HepG2 (cell line): ENCODE measurements around the gene FGD2.

ENCODE experiments used
- CEBPB ChIP-seq: IDR thresholded peaks from 2 replicates; pipeline ENCODE4 v1.6.1; 2011; ENCODE audit warnings: low read depth, low read length, improper control_type of control experiment, borderline replicate concordance
- CHD4 ChIP-seq: fragments of 200-600 bp; sonication (generic); IDR thresholded peaks from 2 replicates; pipeline ENCODE4 v1.7.0; 2017; ENCODE audit warnings: mild to moderate bottlenecking, low read length, borderline replicate concordance
- GMEB1 ChIP-seq: sonication (generic); formaldehyde crosslinking; IDR thresholded peaks from 2 replicates; pipeline ENCODE4 v1.5.1; 2020; ENCODE audit warnings: missing genetic modification reagents, mild to moderate bottlenecking, borderline replicate concordance
- KLF9 ChIP-seq: IDR thresholded peaks from 2 replicates; pipeline ENCODE4 v1.6.1; 2016; ENCODE audit warnings: low read depth
- POLR2AphosphoS5 ChIP-seq: IDR thresholded peaks from 2 replicates; pipeline ENCODE4 v1.6.1; 2012; ENCODE audit warnings: low read depth, low read length
- RAD21 ChIP-seq: fragments of 450-650 bp; formaldehyde crosslinking; IDR thresholded peaks from 2 replicates; pipeline ENCODE4 v1.5.0; 2020; ENCODE audit warnings: mild to moderate bottlenecking
- RBFOX2 ChIP-seq: fragments of 200-400 bp; formaldehyde crosslinking; IDR thresholded peaks from 2 replicates; pipeline ENCODE4 v1.6.1; 2017; ENCODE audit warnings: low read depth, mild to moderate bottlenecking, low read length
- TBX2 ChIP-seq: sonication (generic); formaldehyde crosslinking; IDR thresholded peaks from 2 replicates; pipeline ENCODE4 v1.5.0; 2020; ENCODE audit warnings: missing genetic modification reagents, mild to moderate bottlenecking, borderline replicate concordance
- ZBTB7A ChIP-seq: sonication (generic); formaldehyde crosslinking; IDR thresholded peaks from 2 replicates; pipeline ENCODE4 v1.8.0; 2022; ENCODE audit warnings: mild to moderate bottlenecking, missing genetic modification reagents
- ZFP36L2 ChIP-seq: sonication (generic); formaldehyde crosslinking; IDR thresholded peaks from 2 replicates; pipeline ENCODE4 v1.4.0; 2020; ENCODE audit warnings: missing genetic modification reagents
- ZNF124 ChIP-seq: sonication (generic); formaldehyde crosslinking; IDR thresholded peaks from 2 replicates; pipeline ENCODE4 v1.4.0; 2020; ENCODE audit warnings: missing genetic modification reagents
- ZNF382 ChIP-seq: sonication (generic); formaldehyde crosslinking; IDR thresholded peaks from 2 replicates; pipeline ENCODE4 v1.5.0; 2020; ENCODE audit warnings: missing genetic modification reagents, mild to moderate bottlenecking, borderline replicate concordance
- TF ChIP-seq, protein P1 (sequence below): sonication (generic); formaldehyde crosslinking; IDR thresholded peaks from 2 replicates; pipeline ENCODE4 v1.5.0; 2020; ENCODE audit warnings: mild to moderate bottlenecking, missing genetic modification reagents, moderate library complexity
- TF ChIP-seq, protein P2 (sequence below): sonication (generic); formaldehyde crosslinking; IDR thresholded peaks from 2 replicates; pipeline ENCODE4 v1.5.1; 2020; ENCODE audit warnings: mild to moderate bottlenecking, missing genetic modification reagents

- TF ChIP-seq, protein P1, sequence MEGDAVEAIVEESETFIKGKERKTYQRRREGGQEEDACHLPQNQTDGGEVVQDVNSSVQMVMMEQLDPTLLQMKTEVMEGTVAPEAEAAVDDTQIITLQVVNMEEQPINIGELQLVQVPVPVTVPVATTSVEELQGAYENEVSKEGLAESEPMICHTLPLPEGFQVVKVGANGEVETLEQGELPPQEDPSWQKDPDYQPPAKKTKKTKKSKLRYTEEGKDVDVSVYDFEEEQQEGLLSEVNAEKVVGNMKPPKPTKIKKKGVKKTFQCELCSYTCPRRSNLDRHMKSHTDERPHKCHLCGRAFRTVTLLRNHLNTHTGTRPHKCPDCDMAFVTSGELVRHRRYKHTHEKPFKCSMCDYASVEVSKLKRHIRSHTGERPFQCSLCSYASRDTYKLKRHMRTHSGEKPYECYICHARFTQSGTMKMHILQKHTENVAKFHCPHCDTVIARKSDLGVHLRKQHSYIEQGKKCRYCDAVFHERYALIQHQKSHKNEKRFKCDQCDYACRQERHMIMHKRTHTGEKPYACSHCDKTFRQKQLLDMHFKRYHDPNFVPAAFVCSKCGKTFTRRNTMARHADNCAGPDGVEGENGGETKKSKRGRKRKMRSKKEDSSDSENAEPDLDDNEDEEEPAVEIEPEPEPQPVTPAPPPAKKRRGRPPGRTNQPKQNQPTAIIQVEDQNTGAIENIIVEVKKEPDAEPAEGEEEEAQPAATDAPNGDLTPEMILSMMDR (CRISPR knock-in tag) = no peak
- TF ChIP-seq CHD4 (no peak), ZNF124 (CRISPR knock-in tag) (no peak), RAD21 (no peak), TBX2 (CRISPR knock-in tag) (no peak), RBFOX2 (no peak), POLR2AphosphoS5 (no peak), ZNF382 (CRISPR knock-in tag) (no peak), ZBTB7A (CRISPR knock-in tag) (no peak), GMEB1 (CRISPR knock-in tag) (no peak), KLF9 (CRISPR knock-in tag) (no peak), CEBPB (no peak), ZFP36L2 (CRISPR knock-in tag) (no peak)
- TF ChIP-seq, protein P2, sequence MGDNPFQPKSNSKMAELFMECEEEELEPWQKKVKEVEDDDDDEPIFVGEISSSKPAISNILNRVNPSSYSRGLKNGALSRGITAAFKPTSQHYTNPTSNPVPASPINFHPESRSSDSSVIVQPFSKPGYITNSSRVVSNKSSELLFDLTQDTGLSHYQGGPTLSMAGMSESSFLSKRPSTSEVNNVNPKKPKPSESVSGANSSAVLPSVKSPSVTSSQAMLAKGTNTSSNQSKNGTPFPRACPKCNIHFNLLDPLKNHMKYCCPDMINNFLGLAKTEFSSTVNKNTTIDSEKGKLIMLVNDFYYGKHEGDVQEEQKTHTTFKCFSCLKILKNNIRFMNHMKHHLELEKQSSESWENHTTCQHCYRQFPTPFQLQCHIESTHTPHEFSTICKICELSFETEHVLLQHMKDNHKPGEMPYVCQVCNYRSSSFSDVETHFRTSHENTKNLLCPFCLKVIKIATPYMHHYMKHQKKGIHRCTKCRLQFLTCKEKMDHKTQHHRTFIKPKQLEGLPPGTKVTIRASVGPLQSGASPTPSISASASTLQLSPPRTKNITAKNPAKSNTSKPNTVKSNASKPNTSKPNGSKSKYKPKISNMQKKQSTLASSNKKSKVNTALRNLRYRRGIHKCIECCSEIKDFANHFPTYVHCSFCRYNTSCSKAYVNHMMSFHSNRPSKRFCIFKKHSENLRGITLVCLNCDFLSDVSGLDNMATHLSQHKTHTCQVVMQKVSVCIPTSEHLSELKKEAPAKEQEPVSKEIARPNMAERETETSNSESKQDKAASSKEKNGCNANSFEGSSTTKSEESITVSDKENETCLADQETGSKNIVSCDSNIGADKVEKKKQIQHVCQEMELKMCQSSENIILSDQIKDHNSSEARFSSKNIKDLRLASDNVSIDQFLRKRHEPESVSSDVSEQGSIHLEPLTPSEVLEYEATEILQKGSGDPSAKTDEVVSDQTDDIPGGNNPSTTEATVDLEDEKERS (CRISPR knock-in tag) = no peak
Measured at GRCh38 chr6:37077191-37077904, 71.9 kb downstream of the FGD2 start.
